ENCODE data around the gene CHST3.
"Not testable (repeated sequence)": the region's sequence is repeated elsewhere in the genome, so short reads cannot be mapped to it uniquely, and the experiment has no call there.

CHST3 gene

DNA sequence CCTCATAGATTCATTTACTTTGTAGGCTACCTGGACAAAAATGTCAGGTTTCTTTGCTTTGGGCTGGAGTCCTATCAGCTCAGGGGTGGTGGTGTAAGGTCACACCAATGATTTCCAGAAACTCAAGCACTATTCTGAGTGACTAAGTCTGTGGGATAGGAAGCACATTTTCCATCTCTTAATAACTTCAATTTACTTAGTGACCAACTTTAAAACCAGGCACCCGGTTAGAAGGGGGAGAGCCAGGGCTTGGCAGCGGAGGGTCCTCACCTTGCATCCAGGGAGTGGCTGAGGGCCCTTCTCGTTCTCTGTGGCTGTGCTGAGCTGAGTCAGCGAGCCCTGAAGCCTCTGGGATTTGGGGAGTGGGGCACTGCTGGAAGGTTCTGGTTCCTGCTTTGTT, 6.7 kb downstream of the CHST3 start:
- Histone ChIP-seq H3K4me1 (ENCODE audit: control insufficient read depth, insufficient read depth, low read length) (no peaks in the 10 kb centered on the region), H3K9ac (ENCODE audit: low read depth, low read length) (no peak overlapping the region), H3K4me3 (ENCODE audit: low read depth, low read length) (no peak overlapping the region), H3K9me3 (ENCODE audit: control insufficient read depth, insufficient read depth, low read length) (no peaks in the 10 kb centered on the region), H3K36me3 (ENCODE audit: control insufficient read depth, insufficient read depth, low read length) (peaks cover 2% of the 10 kb centered on the region), H3K27me3 (ENCODE audit: control insufficient read depth, insufficient read depth, low read length) (peaks cover 5% of the 10 kb centered on the region)

GRCh38 chr10:71971311-71971731, 7.1 kb downstream of the CHST3 start:
- no peak overlapping the region for H3K9ac ChIP-seq (ENCODE audit: low read depth, low read length)
- H3K27me3 ChIP-seq (ENCODE audit: control insufficient read depth, insufficient read depth, low read length): peaks cover under 1% of the 10 kb centered on the region
- H3K4me1 ChIP-seq (ENCODE audit: control insufficient read depth, insufficient read depth, low read length): no peaks in the 10 kb centered on the region

GRCh38 chr10:71971769-71972555, 7.8 kb downstream of the CHST3 start:
- H3K27me3 ChIP-seq (ENCODE audit: control insufficient read depth, insufficient read depth, low read length): no peaks in the 10 kb centered on the region
- H3K4me3 ChIP-seq (ENCODE audit: low read depth, low read length): no peak overlapping the region
- no peaks in the 10 kb centered on the region for H3K9me3 ChIP-seq (ENCODE audit: control insufficient read depth, insufficient read depth, low read length)
- no peaks in the 10 kb centered on the region for H3K4me1 ChIP-seq (ENCODE audit: control insufficient read depth, insufficient read depth, low read length)
- H3K9ac ChIP-seq (ENCODE audit: low read depth, low read length): no peak overlapping the region
- peaks cover 2% of the 10 kb centered on the region for H3K36me3 ChIP-seq (ENCODE audit: control insufficient read depth, insufficient read depth, low read length)

More at GRCh38 chr10:71971311-71971731, 7.1 kb downstream of the CHST3 start:
- Histone ChIP-seq H3K9me3 (ENCODE audit: control insufficient read depth, insufficient read depth, low read length) (no peaks in the 10 kb centered on the region), H3K36me3 (ENCODE audit: control insufficient read depth, insufficient read depth, low read length) (peaks cover 2% of the 10 kb centered on the region), H3K4me3 (ENCODE audit: low read depth, low read length) (no peak overlapping the region)

GRCh38 chr10:71972746-71973695, 8.8 kb downstream of the CHST3 start:
- H3K4me1 ChIP-seq (ENCODE audit: control insufficient read depth, insufficient read depth, low read length): no peaks in the 10 kb centered on the region
- no peak overlapping the region for H3K4me3 ChIP-seq (ENCODE audit: low read depth, low read length)
- H3K27me3 ChIP-seq (ENCODE audit: control insufficient read depth, insufficient read depth, low read length): no peaks in the 10 kb centered on the region
- peaks cover 2% of the 10 kb centered on the region for H3K36me3 ChIP-seq (ENCODE audit: control insufficient read depth, insufficient read depth, low read length)
- H3K9ac ChIP-seq (ENCODE audit: low read depth, low read length): no peak overlapping the region
- H3K9me3 ChIP-seq (ENCODE audit: control insufficient read depth, insufficient read depth, low read length): no peaks in the 10 kb centered on the region

DNA sequence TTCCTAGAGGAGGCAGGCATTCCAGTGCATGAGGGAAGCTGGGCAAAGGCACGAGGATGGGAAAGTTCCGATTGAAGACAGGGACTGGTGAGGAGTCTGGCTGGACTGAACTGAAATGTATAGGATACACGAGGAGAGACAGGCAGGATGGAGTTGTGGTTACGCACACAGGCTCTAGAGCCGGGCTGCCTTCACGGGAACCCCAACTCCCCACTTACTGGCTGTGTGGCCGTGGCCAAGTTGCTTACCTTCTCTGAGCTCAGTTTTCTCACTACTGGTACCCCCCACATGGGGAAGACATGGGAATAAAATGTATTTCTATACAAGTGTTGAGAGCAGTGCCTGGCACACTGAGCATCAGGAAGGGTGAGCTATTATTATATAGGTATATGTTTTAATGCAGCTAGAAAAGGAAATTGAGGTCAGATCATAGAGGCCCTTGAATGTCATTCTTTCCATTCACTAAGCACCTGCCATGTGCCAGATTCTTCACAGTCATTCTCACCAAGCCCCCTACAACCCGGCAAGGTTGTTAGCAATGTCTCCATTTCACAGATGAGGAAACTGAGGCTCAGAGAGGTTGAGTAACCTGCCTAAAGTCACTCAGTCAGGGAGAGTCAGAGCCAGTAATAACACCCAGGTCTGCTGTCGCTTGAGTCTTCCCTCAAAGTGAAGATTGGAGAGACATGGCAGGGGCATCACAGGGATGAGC, 9.7 kb downstream of the CHST3 start:
- Histone ChIP-seq H3K4me3 (ENCODE audit: low read depth, low read length) (no peak overlapping the region), H3K9ac (ENCODE audit: low read depth, low read length) (no peak overlapping the region), H3K4me1 (ENCODE audit: control insufficient read depth, insufficient read depth, low read length) (no peaks in the 10 kb centered on the region), H3K36me3 (ENCODE audit: control insufficient read depth, insufficient read depth, low read length) (peaks cover 2% of the 10 kb centered on the region), H3K27me3 (ENCODE audit: control insufficient read depth, insufficient read depth, low read length) (no peaks in the 10 kb centered on the region), H3K9me3 (ENCODE audit: control insufficient read depth, insufficient read depth, low read length) (no peaks in the 10 kb centered on the region)

DNA sequence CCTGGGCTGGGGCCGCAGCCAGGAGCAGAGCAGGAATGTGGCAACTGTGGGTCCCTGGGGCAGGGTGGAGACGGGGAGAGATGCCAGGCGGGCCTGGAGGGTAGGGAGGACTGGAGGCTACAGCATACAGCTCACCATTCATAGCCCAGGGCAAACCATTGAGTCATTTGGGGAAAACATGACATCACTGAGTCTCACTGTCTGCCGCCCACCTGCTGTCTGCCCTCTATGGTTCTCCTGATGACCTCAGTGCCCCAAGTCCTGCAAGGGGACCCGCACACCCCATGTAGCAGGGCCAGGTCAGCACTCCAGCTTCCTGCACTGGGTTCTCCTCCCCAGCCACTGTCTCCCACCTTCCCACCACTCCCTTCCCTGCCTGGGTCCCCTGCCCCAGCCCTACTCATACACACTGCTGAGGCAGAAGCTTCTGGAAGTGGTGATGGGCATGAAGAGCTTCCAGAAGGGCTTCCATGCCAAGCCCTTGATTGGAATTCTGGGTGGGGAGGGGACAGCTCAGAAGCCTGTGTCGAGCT, 10.4 kb downstream of the CHST3 start:
- H3K36me3 ChIP-seq (ENCODE audit: control insufficient read depth, insufficient read depth, low read length): peaks cover 2% of the 10 kb centered on the region
- no peaks in the 10 kb centered on the region for H3K27me3 ChIP-seq (ENCODE audit: control insufficient read depth, insufficient read depth, low read length)
- H3K9me3 ChIP-seq (ENCODE audit: control insufficient read depth, insufficient read depth, low read length): no peaks in the 10 kb centered on the region
- no peaks in the 10 kb centered on the region for H3K4me1 ChIP-seq (ENCODE audit: control insufficient read depth, insufficient read depth, low read length)
- H3K9ac ChIP-seq (ENCODE audit: low read depth, low read length): no peak overlapping the region
- H3K4me3 ChIP-seq (ENCODE audit: low read depth, low read length): no peak overlapping the region

GRCh38 chr10:71975087-71975870, 11.1 kb downstream of the CHST3 start:
- peaks cover 2% of the 10 kb centered on the region for H3K36me3 ChIP-seq (ENCODE audit: control insufficient read depth, insufficient read depth, low read length)
- H3K4me1 ChIP-seq (ENCODE audit: control insufficient read depth, insufficient read depth, low read length): no peaks in the 10 kb centered on the region
- H3K9me3 ChIP-seq (ENCODE audit: control insufficient read depth, insufficient read depth, low read length): no peaks in the 10 kb centered on the region
- no peaks in the 10 kb centered on the region for H3K27me3 ChIP-seq (ENCODE audit: control insufficient read depth, insufficient read depth, low read length)
- H3K4me3 ChIP-seq (ENCODE audit: low read depth, low read length): no peak overlapping the region
- H3K9ac ChIP-seq (ENCODE audit: low read depth, low read length): no peak overlapping the region

GRCh38 chr10:71975871-71976725, 11.9 kb downstream of the CHST3 start:
- Histone ChIP-seq H3K9me3 (ENCODE audit: control insufficient read depth, insufficient read depth, low read length) (no peaks in the 10 kb centered on the region), H3K36me3 (ENCODE audit: control insufficient read depth, insufficient read depth, low read length) (peaks cover 2% of the 10 kb centered on the region), H3K9ac (ENCODE audit: low read depth, low read length) (no peak overlapping the region), H3K27me3 (ENCODE audit: control insufficient read depth, insufficient read depth, low read length) (no peaks in the 10 kb centered on the region), H3K4me1 (ENCODE audit: control insufficient read depth, insufficient read depth, low read length) (peaks cover 3% of the 10 kb centered on the region), H3K4me3 (ENCODE audit: low read depth, low read length) (no peak overlapping the region)

GRCh38 chr10:71977614-71977903, 13.4 kb downstream of the CHST3 start:
- not testable (repeated sequence) for H3K9me3 ChIP-seq (ENCODE audit: control insufficient read depth, insufficient read depth, low read length); H3K4me3 ChIP-seq (ENCODE audit: low read depth, low read length); H3K9ac ChIP-seq (ENCODE audit: low read depth, low read length); H3K36me3 ChIP-seq (ENCODE audit: control insufficient read depth, insufficient read depth, low read length); H3K4me1 ChIP-seq (ENCODE audit: control insufficient read depth, insufficient read depth, low read length); H3K27me3 ChIP-seq (ENCODE audit: control insufficient read depth, insufficient read depth, low read length)

DNA sequence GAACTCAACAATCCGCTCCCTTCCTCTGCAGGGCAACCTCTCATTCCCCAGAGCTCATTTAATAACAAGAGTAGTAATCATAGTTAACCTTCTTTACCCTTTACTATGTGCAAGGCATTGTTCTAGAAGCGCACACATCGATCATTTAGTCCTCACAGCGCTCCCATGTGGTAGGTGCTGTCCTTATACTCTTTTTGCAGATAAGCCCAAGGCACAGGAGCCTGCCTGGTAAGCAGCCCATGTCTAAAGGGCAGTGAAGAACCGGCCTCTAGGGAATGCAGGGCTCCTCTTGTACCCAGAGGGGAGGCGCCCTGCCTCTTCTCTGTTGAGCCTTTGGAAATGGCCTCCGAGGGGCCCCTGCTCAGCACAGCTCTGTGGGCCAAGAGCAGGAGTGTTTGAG, 14.3 kb downstream of the CHST3 start:
- Histone ChIP-seq H3K9ac (ENCODE audit: low read depth, low read length) (no peak overlapping the region), H3K27me3 (ENCODE audit: control insufficient read depth, insufficient read depth, low read length) (no peaks in the 10 kb centered on the region), H3K4me1 (ENCODE audit: control insufficient read depth, insufficient read depth, low read length) (peaks cover 3% of the 10 kb centered on the region), H3K9me3 (ENCODE audit: control insufficient read depth, insufficient read depth, low read length) (no peaks in the 10 kb centered on the region), H3K4me3 (ENCODE audit: low read depth, low read length) (no peak overlapping the region), H3K36me3 (ENCODE audit: control insufficient read depth, insufficient read depth, low read length) (no peaks in the 10 kb centered on the region)

Data from iPS-15b (cell line).